Kidney (tissue), 14 donors: Measurements from ENCODE around the gene CYP2C8. TPM values are rescaled to one million over a fixed set of nuclear protein-coding genes. Genes with fewer than 3 reads are reported as not detected.

ENCODE experiments used
- DNase-seq, 5 donors: peaks; one replicate each; pipeline ENCODE4 v3.0.0-alpha.2; 2013 to 2020
- FAIRE-seq: peaks from 2 replicates; lab custom pipeline; 2012; peaks lifted over from hg19 to GRCh38; lab: Jason Lieb, UNC
- H3K27ac ChIP-seq, 2 donors: one replicate each; pipeline ENCODE4 v1.7.0; 2013; ENCODE audit warnings: low read depth in 2 of 2, low read length in 2 of 2, inconsistent platforms in 1 of 2
- H3K27me3 ChIP-seq: one replicate; pipeline ENCODE4 v1.7.1; 2013; ENCODE audit warnings: low read length, inconsistent platforms; ENCODE audit not compliant: control insufficient read depth, insufficient read depth
- H3K36me3 ChIP-seq, 3 donors: one replicate each; pipeline versions ENCODE4 v1.7.0 to v1.7.1; 2013; ENCODE audit warnings: low read length in 3 of 3, control low read depth in 1 of 3, inconsistent platforms in 1 of 3; ENCODE audit not compliant: insufficient read depth in 3 of 3, control insufficient read depth in 2 of 3
- H3K4me1 ChIP-seq, 3 donors: one replicate each; pipeline versions ENCODE4 v1.7.0 to v1.7.1; 2013; ENCODE audit warnings: low read length in 3 of 3, inconsistent platforms in 1 of 3, low read depth in 1 of 3; ENCODE audit not compliant: control insufficient read depth in 2 of 3, insufficient read depth in 2 of 3
- H3K4me3 ChIP-seq, 3 donors: one replicate each; pipeline versions ENCODE4 v1.7.0 to v1.8.1; 2013; ENCODE audit warnings: low read length in 3 of 3, control low read depth in 1 of 3, inconsistent platforms in 1 of 3
- H3K9ac ChIP-seq, 3 donors: one replicate each; pipeline versions ENCODE4 v1.7.0 to v1.7.1; 2013; ENCODE audit warnings: low read length in 3 of 3, control low read depth in 1 of 3, inconsistent platforms in 1 of 3
- H3K9me3 ChIP-seq, 3 donors: one replicate each; pipeline versions ENCODE4 v1.7.0 to v1.7.1; 2013; ENCODE audit warnings: low read length in 3 of 3, control low read depth in 1 of 3, inconsistent platforms in 1 of 3; ENCODE audit not compliant: control insufficient read depth in 2 of 3, insufficient read depth in 1 of 3
- intact Hi-C: fragments of 100-400 bp; cut with DNase I; formaldehyde crosslinking; loops from one replicate; pipeline ENCODE4 v1.11.1; 2022
- polyA plus RNA-seq: library from polyadenylated mRNA; stranded (reverse); fragments of 350-450 nt; fragmentation: Illumina TruSeq; extraction: RNeasy Lipid Tissue Mini Kit (QIAGEN cat#74804); gene quantifications from one replicate; pipeline ENCODE4 v1.2.3, GENCODE V29; 2014; ENCODE audit warnings: low read depth, low replicate concordance; ENCODE audit not compliant: insufficient read depth
- total RNA-seq: library from RNA; stranded (reverse); fragmentation: NEBNext Ultra II Directional; extraction: Animal tissue kit (Norgen Biotek cat#: 25700); gene quantifications from one replicate; pipeline ENCODE4 v1.2.1, GENCODE V29; 2021
- TF ChIP-seq, protein P1 (sequence below): IDR thresholded peaks from 3 replicates; pipeline ENCODE4 v1.5.1; 2012; ENCODE audit warnings: mild to moderate bottlenecking, moderate library complexity, borderline replicate concordance; ENCODE audit not compliant: insufficient read depth; ENCODE audit errors: extremely low read depth
- donor health status: control.
- donor health status: control.
- donor health status: control.
- donor health status: control.
- donor health status: control.
- donor health status: DM: yes; HTN: yes; CAD: no.
- donor health status: Normal renal cell carcinoma (clear cell type).

The CYP2C8 gene
- total and polyA plus RNA-seq, 2 donors from 2014 or later = 0.69 to 1.4 TPM

- DNase-seq (no peak), FAIRE-seq (no peak)
- intact Hi-C loops = no loop called here
- no peaks in the 10 kb centered on the region for H3K4me1 ChIP-seq
- H3K36me3 ChIP-seq = no peaks in the 10 kb centered on the region
- TF ChIP-seq, protein P1, sequence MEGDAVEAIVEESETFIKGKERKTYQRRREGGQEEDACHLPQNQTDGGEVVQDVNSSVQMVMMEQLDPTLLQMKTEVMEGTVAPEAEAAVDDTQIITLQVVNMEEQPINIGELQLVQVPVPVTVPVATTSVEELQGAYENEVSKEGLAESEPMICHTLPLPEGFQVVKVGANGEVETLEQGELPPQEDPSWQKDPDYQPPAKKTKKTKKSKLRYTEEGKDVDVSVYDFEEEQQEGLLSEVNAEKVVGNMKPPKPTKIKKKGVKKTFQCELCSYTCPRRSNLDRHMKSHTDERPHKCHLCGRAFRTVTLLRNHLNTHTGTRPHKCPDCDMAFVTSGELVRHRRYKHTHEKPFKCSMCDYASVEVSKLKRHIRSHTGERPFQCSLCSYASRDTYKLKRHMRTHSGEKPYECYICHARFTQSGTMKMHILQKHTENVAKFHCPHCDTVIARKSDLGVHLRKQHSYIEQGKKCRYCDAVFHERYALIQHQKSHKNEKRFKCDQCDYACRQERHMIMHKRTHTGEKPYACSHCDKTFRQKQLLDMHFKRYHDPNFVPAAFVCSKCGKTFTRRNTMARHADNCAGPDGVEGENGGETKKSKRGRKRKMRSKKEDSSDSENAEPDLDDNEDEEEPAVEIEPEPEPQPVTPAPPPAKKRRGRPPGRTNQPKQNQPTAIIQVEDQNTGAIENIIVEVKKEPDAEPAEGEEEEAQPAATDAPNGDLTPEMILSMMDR = no peak
- no peak overlapping the region for H3K27ac ChIP-seq
- no peaks in the 10 kb centered on the region for H3K27me3 ChIP-seq
- H3K9me3 ChIP-seq = no peaks in the 10 kb centered on the region
- no peak overlapping the region for H3K4me3 ChIP-seq
- H3K9ac ChIP-seq = no peak overlapping the region
Observed at GRCh38 chr10:95026461-95026860, 42.8 kb downstream of the CYP2C8 start.

DNA sequence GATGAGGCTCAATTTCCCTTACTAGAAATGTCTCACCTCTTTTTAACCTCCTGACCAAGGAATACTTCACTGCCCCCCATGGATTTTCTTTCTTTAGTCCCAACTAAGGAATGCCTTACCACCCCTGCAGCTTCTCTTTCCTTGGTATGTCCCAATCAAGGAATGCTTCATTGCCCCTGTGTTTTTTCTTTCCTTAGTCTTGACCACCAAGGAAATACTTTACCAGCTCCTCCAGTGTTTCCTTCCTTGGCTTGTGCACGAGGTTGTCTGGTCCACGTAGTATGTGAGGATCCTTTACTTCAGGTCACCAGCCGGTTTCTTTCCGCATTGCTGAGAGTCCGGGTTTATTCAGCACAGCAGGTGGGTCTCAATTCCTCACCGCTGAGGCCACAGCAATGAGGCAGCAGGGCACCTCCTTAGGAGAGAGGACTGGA lies 71.5 kb downstream of the CYP2C8 start:
- H3K27ac ChIP-seq = no peak overlapping the region
- H3K4me1 ChIP-seq = no peaks in the 10 kb centered on the region
- H3K9me3 ChIP-seq = peaks cover 0 to 4% (median 0%) of the 10 kb centered on the region in 3 donors
- no peak overlapping the region for H3K9ac ChIP-seq
- FAIRE-seq (no peak), DNase-seq (peak in 1 of 5 donors; percentile 2)
- H3K27me3 ChIP-seq = no peaks in the 10 kb centered on the region
- no peaks in the 10 kb centered on the region for H3K36me3 ChIP-seq
- intact Hi-C loops = no loop called here
- TF ChIP-seq, protein P1 = no peak
- no peak overlapping the region for H3K4me3 ChIP-seq

DNA sequence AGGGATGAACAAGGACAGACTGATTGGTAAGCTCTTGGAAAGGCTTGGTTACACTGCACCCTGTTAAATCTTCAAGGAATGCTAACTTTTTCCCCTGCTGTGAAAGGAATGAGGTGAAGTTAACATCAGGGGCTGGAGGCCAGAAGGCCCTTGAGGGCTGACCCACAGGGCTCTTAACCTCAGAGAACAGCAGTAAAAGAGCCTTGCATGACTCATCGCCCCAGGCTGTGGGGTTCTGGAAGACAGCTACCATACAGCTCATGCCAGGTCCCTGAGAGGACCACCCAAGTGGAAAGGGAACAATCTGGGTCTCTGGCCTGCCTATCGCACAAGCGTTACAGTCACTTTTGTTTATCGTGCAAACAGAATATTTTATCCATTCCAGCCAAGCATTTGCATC lies 76.5 kb downstream of the CYP2C8 start:
- no peak overlapping the region for H3K9ac ChIP-seq
- no peaks in the 10 kb centered on the region for H3K27me3 ChIP-seq
- intact Hi-C loops = no loop called here
- no peak overlapping the region for H3K4me3 ChIP-seq
- H3K36me3 ChIP-seq = no peaks in the 10 kb centered on the region
- H3K4me1 ChIP-seq = no peaks in the 10 kb centered on the region
- DNase-seq (no peak), FAIRE-seq (no peak)
- H3K27ac ChIP-seq = no peak overlapping the region
- TF ChIP-seq, protein P1 = no peak
- H3K9me3 ChIP-seq = peaks cover 0 to 22% (median 0%) of the 10 kb centered on the region in 3 donors
